GM12872 (cell line): ENCODE results near the gene SLC35E1.

Source experiments
- CTCF ChIP-seq: IDR thresholded peaks from 3 replicates; pipeline ENCODE4 v1.5.1; 2011; ENCODE audit warnings: low read depth, mild to moderate bottlenecking, low read length, moderate library complexity; ENCODE audit not compliant: insufficient read depth

SLC35E1 gene

GRCh38 chr19:16561382-16561781 lies 10.8 kb downstream of the SLC35E1 start:
- TF ChIP-seq CTCF = no peak

GRCh38 chr19:16559780-16560276 lies 12.4 kb downstream of the SLC35E1 start:
- no peak for TF ChIP-seq CTCF

- no peak for TF ChIP-seq CTCF
Measured at GRCh38 chr19:16554776-16555175, 17.4 kb downstream of the SLC35E1 start.

GRCh38 chr19:16548956-16549355 lies 23.3 kb downstream of the SLC35E1 start:
- no peak for TF ChIP-seq CTCF

- no peak for TF ChIP-seq CTCF
Measured at GRCh38 chr19:16544473-16545231, 27.6 kb downstream of the SLC35E1 start.

- TF ChIP-seq CTCF = no peak
Measured at GRCh38 chr19:16542910-16543472, 29.2 kb downstream of the SLC35E1 start.

GRCh38 chr19:16542045-16542909 lies 29.9 kb downstream of the SLC35E1 start, which contains the start of gene CHERP:
CHERP (minus strand) TSS chr19:16542437; CDS start chr19:16542378, 59 bp downstream.
- TF ChIP-seq CTCF = no peak
